Mesendoderm (in vitro differentiated cells): ENCODE data around the gene TFPI.

Source experiments
- DNase-seq: peaks from one replicate; pipeline ENCODE4 v3.0.0; 2013
- H2AK5ac ChIP-seq: 2 replicates; pipeline ENCODE4 v1.6.1; 2013; ENCODE audit warnings: low read length, inconsistent platforms
- H2BK120ac ChIP-seq: 2 replicates; pipeline ENCODE4 v1.6.1; 2013; ENCODE audit warnings: low read depth, mild to moderate bottlenecking, low read length, moderate library complexity, mixed read lengths
- H2BK15ac ChIP-seq: replicated peaks from 2 replicates; pipeline ENCODE4 v1.6.1; 2013; ENCODE audit warnings: low read depth, mild to moderate bottlenecking, moderate library complexity
- H2BK5ac ChIP-seq: 2 replicates; pipeline ENCODE4 v1.6.1; 2013; ENCODE audit warnings: low read length, inconsistent platforms
- H3K18ac ChIP-seq: 2 replicates; pipeline ENCODE4 v1.6.1; 2013; ENCODE audit warnings: mild to moderate bottlenecking, low read length, mixed read lengths
- H3K23ac ChIP-seq: one replicate; pipeline ENCODE4 v1.6.1; 2013; ENCODE audit warnings: low read length
- H3K27ac ChIP-seq: 2 replicates; pipeline ENCODE4 v1.5.1; 2013; ENCODE audit warnings: low read depth, mild to moderate bottlenecking, inconsistent platforms, low read length, moderate library complexity
- H3K27me3 ChIP-seq: 2 replicates; pipeline ENCODE4 v1.6.1; 2013; ENCODE audit warnings: low read length, control low read depth, mild to moderate bottlenecking, inconsistent platforms; ENCODE audit not compliant: insufficient read depth, poor library complexity
- H3K36me3 ChIP-seq: 2 replicates; pipeline ENCODE4 v1.6.1; 2013; ENCODE audit warnings: low read length, inconsistent platforms; ENCODE audit not compliant: control insufficient read depth, insufficient read depth
- H3K4ac ChIP-seq: one replicate; pipeline ENCODE4 v1.6.1; 2013; ENCODE audit warnings: low read depth, mild to moderate bottlenecking, low read length, moderate library complexity
- H3K4me1 ChIP-seq: 2 replicates; pipeline ENCODE4 v1.6.1; 2013; ENCODE audit warnings: low read depth, low read length, inconsistent platforms; ENCODE audit not compliant: control insufficient read depth
- H3K4me2 ChIP-seq: 2 replicates; pipeline ENCODE4 v1.6.1; 2013; ENCODE audit warnings: low read length
- H3K4me3 ChIP-seq: 2 replicates; pipeline ENCODE4 v1.5.1; 2013; ENCODE audit warnings: mild to moderate bottlenecking, low read length
- H3K56ac ChIP-seq: one replicate; pipeline ENCODE4 v1.6.1; 2013; ENCODE audit warnings: low read length
- H3K79me1 ChIP-seq: 2 replicates; pipeline ENCODE4 v1.6.1; 2013; ENCODE audit warnings: low read length, inconsistent platforms
- H3K79me2 ChIP-seq: 2 replicates; pipeline ENCODE4 v1.6.1; 2013; ENCODE audit warnings: mild to moderate bottlenecking, low read length; ENCODE audit not compliant: control insufficient read depth, insufficient read depth
- H3K9ac ChIP-seq: 2 replicates; pipeline ENCODE4 v1.6.1; 2013; ENCODE audit warnings: low read length, inconsistent platforms
- H4K5ac ChIP-seq: one replicate; pipeline ENCODE4 v1.6.1; 2013; ENCODE audit warnings: low read length
- H4K8ac ChIP-seq: one replicate; pipeline ENCODE4 v1.6.1; 2013; ENCODE audit warnings: low read depth, mild to moderate bottlenecking, control low read depth, low read length, moderate library complexity
- WGBS: extraction: QIAGEN DNeasy Blood & Tissue Kit; methylation state at CpG from one replicate; pipeline ENCODE4 v1.1.7; 2013; ENCODE audit warnings: low lambda C conversion rate, missing lambda C conversion rate; ENCODE audit not compliant: insufficient coverage; ENCODE audit errors: extremely low coverage; 5-methylcytosine and 5-hydroxymethylcytosine counted together

The TFPI gene

DNA sequence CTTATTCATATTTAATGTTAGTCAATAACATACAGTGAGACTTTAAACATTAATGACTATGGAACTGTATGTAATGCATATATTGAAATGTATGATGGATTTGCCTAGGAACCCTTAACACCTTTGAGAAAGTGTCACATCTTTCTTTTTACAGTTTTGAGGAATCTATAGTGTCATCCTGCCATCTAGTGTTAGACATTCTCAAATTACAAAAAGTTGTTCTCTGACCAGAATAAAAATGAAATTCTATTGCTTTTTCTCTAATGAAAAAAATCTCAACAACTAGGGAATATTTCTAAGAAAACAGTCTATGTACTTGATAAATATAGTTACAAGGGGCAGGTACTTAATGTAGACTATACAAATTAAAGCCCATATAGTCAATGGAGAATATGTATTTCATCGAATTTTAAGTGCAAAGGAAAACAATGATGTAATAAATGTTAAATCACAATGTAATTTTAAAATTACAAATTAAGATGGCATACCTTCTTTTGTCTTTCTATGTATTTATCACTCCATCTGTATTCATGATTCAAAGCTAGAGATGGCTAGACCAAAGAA, 101.1 kb downstream of the TFPI start:
- no peak overlapping the region for H3K9ac ChIP-seq
- H2AK5ac ChIP-seq, result no peak overlapping the region
- no peak overlapping the region for H2BK15ac ChIP-seq
- H3K79me2 ChIP-seq, result no peaks in the 10 kb centered on the region
- H2BK120ac ChIP-seq, result no peak overlapping the region
- H3K4ac ChIP-seq, result no peak overlapping the region
- H3K4me3 ChIP-seq, result no peak overlapping the region
- no peak overlapping the region for H3K18ac ChIP-seq
- H4K8ac ChIP-seq, result no peak overlapping the region
- H3K27ac ChIP-seq, result no peak overlapping the region
- H3K79me1 ChIP-seq, result no peaks in the 10 kb centered on the region
- H3K27me3 ChIP-seq, result no peaks in the 10 kb centered on the region
- no peak overlapping the region for H3K4me2 ChIP-seq
- WGBS, result no CpG with 5 or more reads among the region's 1 CpG
- H3K23ac ChIP-seq, result no peak overlapping the region
- H3K36me3 ChIP-seq, result no peaks in the 10 kb centered on the region
- H3K4me1 ChIP-seq, result no peaks in the 10 kb centered on the region
- no peak overlapping the region for H2BK5ac ChIP-seq
- H4K5ac ChIP-seq, result no peak overlapping the region
- peak; percentile 38 for DNase-seq
- H3K56ac ChIP-seq, result no peak overlapping the region

DNA sequence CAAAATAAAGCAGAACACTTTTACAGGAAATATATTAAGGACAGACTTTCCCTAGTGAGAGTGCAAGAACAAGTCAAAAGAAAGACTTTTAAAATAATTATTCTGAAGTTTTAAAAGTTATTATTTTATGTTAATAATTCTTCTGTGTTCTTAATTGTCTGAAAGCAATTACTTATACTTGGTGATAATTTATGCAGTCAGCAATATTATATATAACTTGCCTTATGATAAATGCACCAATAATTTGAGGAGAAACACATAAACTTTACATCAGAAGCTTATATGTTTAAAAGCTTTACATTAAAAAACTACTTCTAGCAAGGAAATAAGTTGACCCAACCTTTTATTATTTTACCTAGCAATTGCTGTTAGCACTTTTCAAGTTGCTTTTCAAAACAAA, 102.7 kb downstream of the TFPI start:
- Histone ChIP-seq H3K23ac (no peak overlapping the region), H2BK5ac (no peak overlapping the region), H3K9ac (no peak overlapping the region), H3K4ac (no peak overlapping the region), H3K18ac (no peak overlapping the region), H3K27me3 (no peaks in the 10 kb centered on the region), H3K27ac (no peak overlapping the region), H3K4me2 (no peak overlapping the region), H3K36me3 (no peaks in the 10 kb centered on the region), H3K4me1 (no peaks in the 10 kb centered on the region), H3K56ac (no peak overlapping the region), H2BK120ac (no peak overlapping the region), H2BK15ac (no peak overlapping the region), H3K79me1 (no peaks in the 10 kb centered on the region), H4K5ac (no peak overlapping the region), H2AK5ac (no peak overlapping the region), H4K8ac (no peak overlapping the region), H3K4me3 (no peak overlapping the region), H3K79me2 (no peaks in the 10 kb centered on the region)
- no peak for DNase-seq

DNA sequence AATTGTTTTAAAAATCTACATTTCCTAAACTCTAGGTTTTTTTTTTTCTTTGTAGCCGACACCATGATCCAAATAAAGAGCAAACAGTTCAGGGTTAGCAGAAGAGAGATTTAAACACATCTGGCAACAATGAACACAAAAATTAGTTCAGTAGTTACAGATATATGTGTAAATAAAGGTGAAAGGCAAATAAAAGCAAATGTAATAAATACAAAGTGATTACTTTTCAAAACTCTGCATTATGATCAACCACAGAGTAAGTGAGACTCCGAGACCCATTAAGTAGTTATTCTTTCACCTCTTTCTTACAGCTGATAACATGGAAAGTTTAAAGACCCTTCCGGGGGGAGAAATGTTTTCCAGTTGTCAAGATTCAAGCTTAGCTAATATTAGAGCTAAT, 106.9 kb downstream of the TFPI start:
- H2BK5ac ChIP-seq, result no peak overlapping the region
- no peak overlapping the region for H3K27ac ChIP-seq
- no peak for DNase-seq

GRCh38 chr2:187446711-187447110, 107.5 kb downstream of the TFPI start:
- Histone ChIP-seq H3K23ac (no peak overlapping the region), H3K56ac (no peak overlapping the region), H3K18ac (no peak overlapping the region), H2BK15ac (no peak overlapping the region), H3K79me1 (no peaks in the 10 kb centered on the region), H2AK5ac (no peak overlapping the region), H3K27ac (no peak overlapping the region), H3K4me1 (no peaks in the 10 kb centered on the region), H3K4me3 (no peak overlapping the region), H3K79me2 (no peaks in the 10 kb centered on the region), H3K36me3 (no peaks in the 10 kb centered on the region), H3K9ac (no peak overlapping the region), H3K4me2 (no peak overlapping the region), H4K8ac (no peak overlapping the region), H3K27me3 (no peaks in the 10 kb centered on the region), H3K4ac (no peak overlapping the region), H4K5ac (no peak overlapping the region), H2BK5ac (no peak overlapping the region), H2BK120ac (no peak overlapping the region)
- no CpG with 5 or more reads among the region's 1 CpG for WGBS
- no peak for DNase-seq

More for the DNA sequence above, 106.9 kb downstream of the TFPI start:
- Histone ChIP-seq H3K4me3 (no peak overlapping the region), H3K36me3 (no peaks in the 10 kb centered on the region), H3K79me1 (no peaks in the 10 kb centered on the region), H3K27me3 (no peaks in the 10 kb centered on the region), H3K4me2 (no peak overlapping the region), H2BK15ac (no peak overlapping the region), H2AK5ac (no peak overlapping the region), H2BK120ac (no peak overlapping the region), H3K23ac (no peak overlapping the region), H3K4ac (no peak overlapping the region), H3K4me1 (no peaks in the 10 kb centered on the region), H4K5ac (no peak overlapping the region), H3K79me2 (no peaks in the 10 kb centered on the region), H3K18ac (no peak overlapping the region), H3K56ac (no peak overlapping the region), H4K8ac (no peak overlapping the region), H3K9ac (no peak overlapping the region)
- no CpG with 5 or more reads among the region's 3 CpGs for WGBS

DNA sequence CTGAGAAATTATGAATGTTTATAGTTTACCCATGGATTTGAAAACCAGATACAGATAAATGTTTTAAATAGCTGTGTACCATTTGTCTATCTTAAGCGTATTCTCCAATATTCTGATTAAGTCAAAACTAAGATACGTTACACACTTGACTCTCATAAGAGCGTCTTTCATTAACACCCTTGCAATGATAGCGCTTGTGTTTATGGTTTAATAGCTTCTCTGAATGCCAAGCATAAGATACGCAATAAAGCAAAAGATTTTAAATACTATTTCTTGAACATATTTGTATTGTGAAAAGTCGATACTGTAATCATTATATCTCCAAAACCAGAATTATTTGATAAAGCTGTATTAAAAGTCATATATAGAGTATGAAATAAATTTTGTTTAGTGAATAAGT, 109.2 kb downstream of the TFPI start:
- H2AK5ac ChIP-seq, result no peak overlapping the region
- no peak overlapping the region for H3K4me2 ChIP-seq
- no peak overlapping the region for H3K23ac ChIP-seq
- H2BK5ac ChIP-seq, result no peak overlapping the region
- no peaks in the 10 kb centered on the region for H3K79me1 ChIP-seq
- H3K27me3 ChIP-seq, result no peaks in the 10 kb centered on the region
- H3K27ac ChIP-seq, result no peak overlapping the region
- no peak overlapping the region for H2BK120ac ChIP-seq
- no peak overlapping the region for H3K9ac ChIP-seq
- no peak overlapping the region for H3K4me3 ChIP-seq
- no peak overlapping the region for H4K5ac ChIP-seq
- H2BK15ac ChIP-seq, result no peak overlapping the region
- H3K56ac ChIP-seq, result no peak overlapping the region
- no peak overlapping the region for H3K18ac ChIP-seq
- no peaks in the 10 kb centered on the region for H3K4me1 ChIP-seq
- no peak overlapping the region for H4K8ac ChIP-seq
- no peaks in the 10 kb centered on the region for H3K79me2 ChIP-seq
- WGBS, result no CpG with 5 or more reads among the region's 6 CpGs
- no peak for DNase-seq
- no peaks in the 10 kb centered on the region for H3K36me3 ChIP-seq
- H3K4ac ChIP-seq, result no peak overlapping the region

DNA sequence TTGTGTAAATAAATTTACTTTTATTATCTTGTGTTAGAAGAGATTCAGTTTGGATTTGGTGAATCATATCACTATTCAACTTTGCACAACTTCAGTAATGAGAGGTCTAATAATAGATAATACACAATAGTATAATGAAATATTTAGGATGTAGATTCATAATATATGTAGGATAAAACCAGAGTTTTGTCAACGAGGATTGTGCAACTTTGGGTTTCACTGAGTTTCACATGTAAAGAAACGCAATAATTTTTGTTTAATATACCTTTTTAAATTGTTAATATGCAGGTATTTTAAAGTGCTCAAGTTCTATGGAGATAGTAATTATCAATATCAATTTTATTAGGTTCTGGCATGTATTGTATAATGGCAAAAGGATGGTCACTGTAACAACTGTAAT, 111.5 kb downstream of the TFPI start:
- Histone ChIP-seq H3K79me2 (no peaks in the 10 kb centered on the region), H2BK120ac (no peak overlapping the region), H3K4me1 (no peaks in the 10 kb centered on the region), H3K4me2 (no peak overlapping the region), H2AK5ac (no peak overlapping the region), H2BK15ac (no peak overlapping the region), H3K79me1 (no peaks in the 10 kb centered on the region), H3K27ac (no peak overlapping the region), H3K9ac (no peak overlapping the region), H3K4me3 (no peak overlapping the region), H2BK5ac (no peak overlapping the region), H3K4ac (no peak overlapping the region), H3K18ac (no peak overlapping the region), H4K8ac (no peak overlapping the region), H3K23ac (no peak overlapping the region), H4K5ac (no peak overlapping the region), H3K36me3 (no peaks in the 10 kb centered on the region), H3K56ac (no peak overlapping the region), H3K27me3 (no peaks in the 10 kb centered on the region)
- no peak for DNase-seq
- no CpG with 5 or more reads among the region's 2 CpGs for WGBS
